Nephron progenitor cell (in vitro differentiated cells): ENCODE measurements around the gene MKKS.
"Not testable (repeated sequence)": the region's sequence is repeated elsewhere in the genome, so short reads cannot be mapped to it uniquely, and the experiment has no call there.

Experiments used
- DNase-seq: peaks from one replicate; pipeline ENCODE4 v3.0.0; 2021
- H3K27ac Mint-ChIP-seq: 2 replicates; pipeline ENCODE4 v1.8.0; 2021; ENCODE audit warnings: mild to moderate bottlenecking, moderate library complexity, mixed read lengths
- H3K27me3 Mint-ChIP-seq: 2 replicates; pipeline ENCODE4 v1.8.0; 2021; ENCODE audit warnings: mild to moderate bottlenecking, low read depth, mixed read lengths; ENCODE audit not compliant: poor library complexity
- H3K36me3 Mint-ChIP-seq: 2 replicates; pipeline ENCODE4 v1.8.0; 2021; ENCODE audit warnings: low read depth, mixed read lengths
- H3K4me1 Mint-ChIP-seq: 2 replicates; pipeline ENCODE4 v1.8.0; 2021; ENCODE audit warnings: mixed read lengths
- H3K4me3 Mint-ChIP-seq: 2 replicates; pipeline ENCODE4 v1.8.0; 2021; ENCODE audit warnings: mild to moderate bottlenecking, moderate library complexity, mixed read lengths
- H3K9me3 Mint-ChIP-seq: 2 replicates; pipeline ENCODE4 v1.8.0; 2021; ENCODE audit warnings: mild to moderate bottlenecking, moderate library complexity, mixed read lengths
- TF ChIP-seq, protein P1 (sequence below): fragments of 200-600 bp; sonication (generic); IDR thresholded peaks from 2 replicates; pipeline ENCODE4 v1.5.0; 2021; ENCODE audit warnings: antibody characterized with exemption

MKKS gene

DNA sequence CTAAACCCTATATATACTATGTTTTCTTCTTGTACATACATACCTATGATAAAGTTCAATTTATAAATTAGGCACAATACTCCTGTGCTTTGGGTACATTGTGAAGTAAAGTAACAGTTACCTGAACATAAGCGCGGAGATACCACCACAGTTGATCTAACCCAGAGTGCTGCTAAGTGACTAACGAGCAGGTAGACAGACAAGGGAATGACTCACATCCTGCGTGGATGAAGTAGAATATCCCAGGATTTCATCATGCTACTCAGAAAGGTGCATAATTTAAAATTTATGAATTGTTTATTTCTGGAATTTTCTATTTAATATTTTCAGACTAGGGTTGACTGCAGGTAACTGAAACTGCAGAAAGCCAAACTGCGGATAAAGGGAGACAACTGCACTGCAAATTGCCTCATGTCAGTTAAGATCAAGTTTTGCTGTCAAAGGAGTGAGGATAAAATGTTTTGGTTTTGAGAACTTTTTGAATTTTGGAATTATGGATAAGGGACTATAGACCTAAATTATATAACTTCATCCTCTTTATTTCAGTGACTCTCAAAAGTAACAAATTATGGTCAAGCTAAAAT is 14.4 kb downstream of the MKKS start:
- Mint-ChIP-seq H3K36me3 (peaks cover 42% of the 10 kb centered on the region), H3K27ac (no peak overlapping the region), H3K27me3 (no peaks in the 10 kb centered on the region), H3K4me3 (no peak overlapping the region), H3K4me1 (no peaks in the 10 kb centered on the region), H3K9me3 (no peaks in the 10 kb centered on the region)
- TF ChIP-seq, protein P1, sequence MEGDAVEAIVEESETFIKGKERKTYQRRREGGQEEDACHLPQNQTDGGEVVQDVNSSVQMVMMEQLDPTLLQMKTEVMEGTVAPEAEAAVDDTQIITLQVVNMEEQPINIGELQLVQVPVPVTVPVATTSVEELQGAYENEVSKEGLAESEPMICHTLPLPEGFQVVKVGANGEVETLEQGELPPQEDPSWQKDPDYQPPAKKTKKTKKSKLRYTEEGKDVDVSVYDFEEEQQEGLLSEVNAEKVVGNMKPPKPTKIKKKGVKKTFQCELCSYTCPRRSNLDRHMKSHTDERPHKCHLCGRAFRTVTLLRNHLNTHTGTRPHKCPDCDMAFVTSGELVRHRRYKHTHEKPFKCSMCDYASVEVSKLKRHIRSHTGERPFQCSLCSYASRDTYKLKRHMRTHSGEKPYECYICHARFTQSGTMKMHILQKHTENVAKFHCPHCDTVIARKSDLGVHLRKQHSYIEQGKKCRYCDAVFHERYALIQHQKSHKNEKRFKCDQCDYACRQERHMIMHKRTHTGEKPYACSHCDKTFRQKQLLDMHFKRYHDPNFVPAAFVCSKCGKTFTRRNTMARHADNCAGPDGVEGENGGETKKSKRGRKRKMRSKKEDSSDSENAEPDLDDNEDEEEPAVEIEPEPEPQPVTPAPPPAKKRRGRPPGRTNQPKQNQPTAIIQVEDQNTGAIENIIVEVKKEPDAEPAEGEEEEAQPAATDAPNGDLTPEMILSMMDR: no peak
- no peak for DNase-seq

DNA sequence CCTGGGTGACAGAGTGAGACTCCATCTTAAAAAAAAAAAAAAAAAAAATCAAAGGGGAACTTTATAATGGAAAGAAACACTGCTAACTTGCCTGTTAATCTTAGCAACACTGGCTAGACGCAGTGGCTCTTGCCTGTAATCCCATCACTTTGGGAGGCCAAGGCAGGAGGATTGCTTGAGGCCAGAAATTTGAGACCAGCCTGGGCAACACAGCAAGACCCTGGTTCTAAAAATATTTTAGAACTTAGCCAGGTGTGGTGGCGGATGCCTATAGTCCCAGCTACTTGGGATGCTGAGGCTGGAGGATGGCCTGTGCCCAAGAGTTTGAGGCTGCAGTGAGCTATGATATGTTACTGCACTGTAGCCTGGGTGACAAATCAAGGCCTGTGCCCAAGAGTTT is 16.8 kb downstream of the MKKS start:
- H3K4me3 Mint-ChIP-seq, H3K9me3 Mint-ChIP-seq, H3K27ac Mint-ChIP-seq, DNase-seq, H3K27me3 Mint-ChIP-seq, H3K4me1 Mint-ChIP-seq: not testable (repeated sequence)
- peaks cover 26% of the 10 kb centered on the region for H3K36me3 Mint-ChIP-seq

DNA sequence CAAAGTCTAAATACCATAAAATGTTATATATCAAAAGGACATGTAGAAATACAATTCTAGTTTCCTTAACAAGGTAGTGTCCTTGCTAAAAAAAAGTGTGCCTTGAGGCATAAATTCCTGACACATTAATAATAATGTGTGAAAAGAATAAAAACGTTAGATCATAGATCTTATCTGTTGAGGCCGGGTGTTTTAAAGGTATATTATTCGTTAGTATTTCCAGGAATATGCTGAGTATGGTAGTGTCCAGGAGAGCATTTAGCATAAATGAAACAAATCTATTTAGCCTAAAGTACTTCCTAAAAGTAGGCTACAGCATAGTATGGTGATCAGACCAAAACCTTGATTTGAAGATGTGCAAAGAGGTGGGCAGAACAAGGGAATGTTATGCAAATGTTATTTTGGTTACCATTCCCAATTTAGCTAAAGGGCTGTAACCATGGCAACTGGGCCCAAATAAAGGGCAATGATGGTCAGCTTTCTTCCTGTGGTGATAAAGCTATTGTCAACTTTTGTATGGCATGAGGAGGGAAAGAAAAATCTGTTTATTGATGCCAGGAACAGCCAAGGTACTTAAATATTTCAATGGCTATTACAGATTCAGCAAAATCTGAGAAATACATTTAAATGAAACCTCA is 18.9 kb downstream of the MKKS start:
- no peaks in the 10 kb centered on the region for H3K4me1 Mint-ChIP-seq
- H3K27me3 Mint-ChIP-seq: no peaks in the 10 kb centered on the region
- H3K4me3 Mint-ChIP-seq: no peak overlapping the region
- no peak overlapping the region for H3K27ac Mint-ChIP-seq
- TF ChIP-seq, protein P1: no peak
- DNase-seq: no peak
- H3K9me3 Mint-ChIP-seq: no peaks in the 10 kb centered on the region
- peaks cover 23% of the 10 kb centered on the region for H3K36me3 Mint-ChIP-seq

GRCh38 chr20:10412591-10413408 is 21.2 kb downstream of the MKKS start:
- H3K27me3 Mint-ChIP-seq: peaks cover 4% of the 10 kb centered on the region
- TF ChIP-seq, protein P1: no peak
- no peak overlapping the region for H3K4me3 Mint-ChIP-seq
- no peak for DNase-seq
- no peak overlapping the region for H3K27ac Mint-ChIP-seq
- H3K4me1 Mint-ChIP-seq: no peaks in the 10 kb centered on the region
- no peaks in the 10 kb centered on the region for H3K9me3 Mint-ChIP-seq
- H3K36me3 Mint-ChIP-seq: peaks cover 20% of the 10 kb centered on the region

DNA sequence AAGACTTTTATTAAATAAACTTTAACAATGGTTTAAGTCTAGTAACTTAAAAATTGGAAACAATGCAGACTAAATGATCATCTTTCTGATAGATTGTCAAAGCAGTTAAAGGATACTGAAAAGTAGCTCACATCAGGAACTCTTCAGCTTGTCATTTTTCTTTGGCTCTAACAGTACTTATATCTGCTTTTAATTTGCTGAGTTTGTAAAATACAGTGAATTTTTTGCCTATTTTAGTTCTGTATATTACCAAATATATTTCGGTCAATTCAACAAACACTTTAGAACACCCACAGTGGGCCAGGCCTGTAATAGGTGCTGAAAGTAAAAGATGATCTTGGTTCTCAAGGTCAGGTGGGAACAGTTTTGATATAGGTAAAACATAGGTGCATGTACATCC is 22.3 kb downstream of the MKKS start:
- H3K4me3 Mint-ChIP-seq: no peak overlapping the region
- TF ChIP-seq, protein P1: no peak
- no peaks in the 10 kb centered on the region for H3K4me1 Mint-ChIP-seq
- no peak for DNase-seq
- H3K27ac Mint-ChIP-seq: no peak overlapping the region
- H3K27me3 Mint-ChIP-seq: peaks cover 4% of the 10 kb centered on the region
- no peaks in the 10 kb centered on the region for H3K9me3 Mint-ChIP-seq
- H3K36me3 Mint-ChIP-seq: peaks cover 10% of the 10 kb centered on the region

GRCh38 chr20:10408108-10408813 is 25.8 kb downstream of the MKKS start:
- Mint-ChIP-seq H3K36me3 (no peaks in the 10 kb centered on the region), H3K4me3 (no peak overlapping the region), H3K27me3 (peaks cover 4% of the 10 kb centered on the region), H3K4me1 (no peaks in the 10 kb centered on the region), H3K9me3 (no peaks in the 10 kb centered on the region), H3K27ac (no peak overlapping the region)
- TF ChIP-seq, protein P1: no peak
- no peak for DNase-seq
